H4 (cell line): ENCODE results near the gene ODAD4. TPM values are rescaled to one million over a fixed set of nuclear protein-coding genes. Genes with fewer than 3 reads are reported as not detected.
"Not testable (repeated sequence)": the region's sequence is repeated elsewhere in the genome, so short reads cannot be mapped to it uniquely, and the experiment has no call there.

ENCODE experiments used
- DNase-seq: peaks from one replicate; pipeline ENCODE4 v3.0.0-alpha.2; 2015; ENCODE audit warnings: low spot score
- total RNA-seq: library from RNA; depleted of rRNA; stranded (reverse); fragments of >200 nt; shearing (Covaris generic); gene quantifications from 2 replicates; pipeline ENCODE4 v1.2.3, GENCODE V29; 2014

ODAD4 gene
- total RNA-seq, 1 experiment from 2014 or later, result 1.4 TPM

- DNase-seq, result no peak
Observed at GRCh38 chr17:41912925-41913324, 17.5 kb upstream of the ODAD4 start.

GRCh38 chr17:41913798-41914197, 16.6 kb upstream of the ODAD4 start:
- no peak for DNase-seq

- no peak for DNase-seq
Observed at GRCh38 chr17:41914358-41914766, 16.1 kb upstream of the ODAD4 start.

GRCh38 chr17:41915020-41915419, 15.4 kb upstream of the ODAD4 start:
- no peak for DNase-seq

GRCh38 chr17:41915566-41915965, 14.9 kb upstream of the ODAD4 start:
- DNase-seq, result no peak

- DNase-seq, result no peak
Observed at GRCh38 chr17:41917192-41917591, 13.2 kb upstream of the ODAD4 start.

- no peak for DNase-seq
Observed at GRCh38 chr17:41917679-41918313, 12.6 kb upstream of the ODAD4 start.

- DNase-seq, result peak; percentile 89
Observed at GRCh38 chr17:41918314-41919164, 11.9 kb upstream of the ODAD4 start, which contains the start of gene ACLY. TSS of gene ACLY (minus strand) at chr17:41918951. CDS start at chr17:41913873, 5,078 bp downstream.

GRCh38 chr17:41919165-41919817, 11.1 kb upstream of the ODAD4 start:
- DNase-seq, result no peak

GRCh38 chr17:41919840-41920579, 10.4 kb upstream of the ODAD4 start:
- DNase-seq, result no peak

GRCh38 chr17:41920580-41920955, 9.8 kb upstream of the ODAD4 start:
- no peak for DNase-seq

- no peak for DNase-seq
Observed at GRCh38 chr17:41925991-41926590, 4.3 kb upstream of the ODAD4 start.

GRCh38 chr17:41928693-41929251, 1.6 kb upstream of the ODAD4 start:
- DNase-seq, result no peak

GRCh38 chr17:41930833-41931156, 378 bp downstream of the ODAD4 start:
- DNase-seq, result not testable (repeated sequence)

GRCh38 chr17:41931715-41932114, 1.3 kb downstream of the ODAD4 start:
- not testable (repeated sequence) for DNase-seq

- DNase-seq, result no peak
Observed at GRCh38 chr17:41932816-41933389, 2.5 kb downstream of the ODAD4 start.

GRCh38 chr17:41935641-41936040, 5.2 kb downstream of the ODAD4 start:
- DNase-seq, result no peak

GRCh38 chr17:41937970-41938954, 7.8 kb downstream of the ODAD4 start:
- DNase-seq, result no peak

GRCh38 chr17:41939044-41939692, 8.8 kb downstream of the ODAD4 start:
- DNase-seq, result no peak
